ENCODE data around the gene SUV39H1.
A peak's percentile ranks its signal among the peaks of the same experiment; 100 is the strongest.
"Not testable (repeated sequence)": the region's sequence is repeated elsewhere in the genome, so short reads cannot be mapped to it uniquely, and the experiment has no call there.

The SUV39H1 gene, protein sequence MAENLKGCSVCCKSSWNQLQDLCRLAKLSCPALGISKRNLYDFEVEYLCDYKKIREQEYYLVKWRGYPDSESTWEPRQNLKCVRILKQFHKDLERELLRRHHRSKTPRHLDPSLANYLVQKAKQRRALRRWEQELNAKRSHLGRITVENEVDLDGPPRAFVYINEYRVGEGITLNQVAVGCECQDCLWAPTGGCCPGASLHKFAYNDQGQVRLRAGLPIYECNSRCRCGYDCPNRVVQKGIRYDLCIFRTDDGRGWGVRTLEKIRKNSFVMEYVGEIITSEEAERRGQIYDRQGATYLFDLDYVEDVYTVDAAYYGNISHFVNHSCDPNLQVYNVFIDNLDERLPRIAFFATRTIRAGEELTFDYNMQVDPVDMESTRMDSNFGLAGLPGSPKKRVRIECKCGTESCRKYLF

GRCh38 chrX:48696301-48696908, at the start of gene SUV39H1:
Gene SUV39H1, plus strand, starts transcription at chrX:48696734. Its CDS starts 51 bp downstream, at chrX:48696785.
- peak; percentile 93 for FAIRE-seq

GRCh38 chrX:48648336-48648751, 48.2 kb upstream of the SUV39H1 start:
- FAIRE-seq, result peak; percentile 75
- no peak for DNase-seq (ENCODE audit: insufficient read length, low spot score)

More at GRCh38 chrX:48696301-48696908, at the start of gene SUV39H1:
- DNase-seq (ENCODE audit: insufficient read length, low spot score), result peak; percentile 93

DNA sequence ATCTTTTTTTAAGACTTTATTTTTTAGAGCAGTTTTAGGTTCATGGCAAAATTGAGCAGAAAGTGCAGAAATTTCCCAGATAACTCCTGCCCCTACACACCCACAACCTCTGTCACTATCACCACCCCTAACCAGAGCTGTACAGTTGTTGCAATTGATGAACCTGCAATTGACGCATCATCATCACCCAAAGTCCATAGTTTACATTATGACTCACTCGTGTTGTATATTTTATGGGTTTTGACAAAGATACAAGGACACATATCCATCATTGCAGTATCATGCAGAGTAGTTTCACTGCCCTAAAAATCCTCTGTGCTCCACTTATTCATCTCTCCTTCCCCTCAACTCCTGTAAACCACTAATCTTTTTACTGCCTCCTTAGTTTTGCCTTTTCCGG, 47.4 kb upstream of the SUV39H1 start:
- no peak for DNase-seq (ENCODE audit: insufficient read length, low spot score)
- no peak for FAIRE-seq

DNA sequence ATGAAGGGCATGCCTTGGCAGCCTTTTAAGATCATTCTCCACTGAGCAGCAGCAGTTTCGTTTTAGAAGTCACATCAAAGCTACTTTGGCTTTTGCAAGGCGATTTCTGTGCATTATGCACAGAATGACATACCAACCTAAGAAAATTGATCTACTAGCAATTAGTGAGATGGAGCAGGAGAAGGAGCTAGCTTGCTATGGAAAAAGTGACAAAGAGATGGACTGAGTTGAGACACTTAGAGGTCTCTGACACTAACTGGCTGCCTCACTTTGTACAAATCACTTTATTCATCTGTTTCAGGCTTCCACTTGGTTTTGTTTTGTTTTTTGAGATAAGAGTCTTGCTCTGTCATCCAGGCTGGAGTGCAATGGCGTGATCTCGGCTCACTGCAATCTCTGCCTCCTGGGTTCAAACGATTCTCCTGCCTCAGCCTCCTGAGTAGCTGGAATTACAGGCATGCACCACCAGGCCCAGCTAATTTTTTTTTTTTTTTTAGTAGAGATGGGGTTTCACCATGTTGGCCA, 44.4 kb upstream of the SUV39H1 start:
- DNase-seq (ENCODE audit: insufficient read length, low spot score); FAIRE-seq: not testable (repeated sequence)

- not testable (repeated sequence) for FAIRE-seq; DNase-seq (ENCODE audit: insufficient read length, low spot score)
Measured at GRCh38 chrX:48654746-48655145, 41.8 kb upstream of the SUV39H1 start.

- not testable (repeated sequence) for FAIRE-seq; DNase-seq (ENCODE audit: insufficient read length, low spot score)
Measured at GRCh38 chrX:48659686-48660085, 36.8 kb upstream of the SUV39H1 start.

DNA sequence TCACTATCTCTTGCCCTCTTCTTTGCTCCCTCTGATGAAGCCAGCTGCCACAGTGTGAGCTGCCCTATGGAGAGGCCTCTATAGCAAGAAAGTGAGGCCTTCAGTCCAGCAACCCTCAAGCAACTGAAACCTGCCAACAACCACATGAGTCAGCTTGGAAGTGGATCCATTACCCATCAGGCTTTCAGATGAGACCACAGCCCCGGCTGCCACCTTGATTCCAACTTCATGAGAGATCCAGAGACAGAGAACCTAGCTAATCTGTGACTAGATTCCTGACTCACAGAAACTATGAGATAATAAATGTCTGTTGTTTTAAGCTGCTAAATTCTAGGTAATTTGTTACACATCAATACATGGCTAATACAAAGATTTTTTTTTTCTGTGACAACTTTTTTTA, 33.3 kb upstream of the SUV39H1 start:
- no peak for DNase-seq (ENCODE audit: insufficient read length, low spot score)
- FAIRE-seq, result no peak

- no peak for DNase-seq (ENCODE audit: insufficient read length, low spot score)
- no peak for FAIRE-seq
Measured at GRCh38 chrX:48664156-48664555, 32.4 kb upstream of the SUV39H1 start.

GRCh38 chrX:48665991-48666390, 30.5 kb upstream of the SUV39H1 start:
- DNase-seq (ENCODE audit: insufficient read length, low spot score), result no peak
- FAIRE-seq, result no peak

DNA sequence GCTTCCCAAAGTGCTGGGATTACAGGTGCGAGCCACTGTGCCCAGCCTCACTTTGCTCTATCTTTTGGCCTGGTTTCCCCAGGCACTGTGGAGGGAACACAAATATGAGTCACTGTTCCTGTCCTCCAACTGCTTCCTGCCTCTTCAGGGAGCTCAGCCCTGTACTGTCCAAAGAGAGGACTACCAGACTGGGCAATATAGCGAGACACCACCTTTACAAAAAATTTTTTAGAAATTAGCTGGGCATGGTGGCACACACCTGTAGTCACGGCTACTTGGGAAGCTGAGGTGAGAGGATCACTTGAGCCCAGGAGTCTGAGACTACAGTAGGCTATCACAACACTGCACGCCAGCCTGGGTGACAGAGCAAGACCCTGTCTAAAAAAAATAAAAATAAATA, 29.9 kb upstream of the SUV39H1 start:
- FAIRE-seq, result no peak
- DNase-seq (ENCODE audit: insufficient read length, low spot score), result no peak

- no peak for FAIRE-seq
- no peak for DNase-seq (ENCODE audit: insufficient read length, low spot score)
Measured at GRCh38 chrX:48667509-48667908, 29.0 kb upstream of the SUV39H1 start.

GRCh38 chrX:48668187-48668586, 28.3 kb upstream of the SUV39H1 start:
- not testable (repeated sequence) for DNase-seq (ENCODE audit: insufficient read length, low spot score); FAIRE-seq

DNA sequence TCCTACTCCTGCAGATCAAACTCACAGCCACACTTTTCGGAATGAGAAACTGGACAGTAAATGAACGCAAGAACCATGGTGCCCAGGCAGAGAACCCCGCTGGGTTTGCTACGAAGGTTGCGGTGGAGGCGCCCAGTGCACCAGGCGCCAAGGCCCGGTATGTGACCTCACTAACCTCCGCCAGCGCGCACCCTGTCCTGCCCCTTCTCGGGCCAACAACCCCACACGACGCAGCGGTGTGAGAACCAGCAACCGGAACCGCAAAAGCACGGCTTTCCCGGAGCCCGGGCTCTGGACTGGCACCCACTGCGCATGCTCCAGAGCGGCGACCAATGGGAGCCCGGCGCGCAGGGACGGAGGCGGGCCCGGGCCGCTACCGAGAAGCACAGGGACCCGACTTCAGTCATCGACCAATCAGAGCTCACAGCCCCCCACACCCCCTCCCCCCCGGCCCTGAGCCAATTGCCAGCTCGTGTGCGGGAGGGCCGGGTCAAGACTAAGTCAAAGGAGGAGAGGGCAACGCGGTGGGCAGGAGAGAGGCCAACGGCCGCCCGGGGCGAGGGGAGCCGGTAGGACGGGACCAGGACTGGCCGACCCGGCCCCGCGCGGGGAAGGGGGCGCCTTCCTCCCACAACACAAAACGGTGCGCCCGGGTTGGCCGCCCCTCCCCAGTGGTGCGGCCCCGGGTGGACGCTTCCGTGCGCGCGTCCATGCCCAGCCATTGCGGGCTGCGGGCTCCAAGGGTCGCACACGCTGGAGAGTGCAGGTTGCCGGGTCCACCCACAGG, 20.2 kb upstream of the SUV39H1 start:
- FAIRE-seq (peak; percentile 97), DNase-seq (ENCODE audit: insufficient read length, low spot score) (peak; percentile 86)

GRCh38 chrX:48676893-48677270, 19.7 kb upstream of the SUV39H1 start:
- DNase-seq (ENCODE audit: insufficient read length, low spot score), result no peak
- peak; percentile 76 for FAIRE-seq

DNA sequence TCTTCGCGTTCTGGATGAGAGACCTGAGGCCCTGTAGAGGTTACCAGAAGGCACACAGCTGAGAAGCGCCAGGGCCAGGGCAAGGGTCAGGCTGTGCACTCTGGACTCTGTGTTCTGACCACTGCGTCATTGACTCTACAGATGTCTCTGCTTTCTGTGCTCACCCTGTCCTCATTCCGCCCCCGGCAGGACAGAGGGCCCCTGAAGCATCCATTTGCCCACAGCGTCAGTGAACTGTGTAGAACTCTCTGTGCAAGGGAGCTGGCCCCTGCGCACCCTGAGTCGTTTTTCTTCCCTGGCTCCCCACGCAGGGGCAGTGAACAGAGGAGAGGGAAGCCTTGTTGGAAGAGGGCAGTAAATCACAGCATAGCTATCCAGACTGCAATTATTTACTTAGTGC, 19.0 kb upstream of the SUV39H1 start:
- FAIRE-seq (no peak), DNase-seq (ENCODE audit: insufficient read length, low spot score) (no peak)

DNA sequence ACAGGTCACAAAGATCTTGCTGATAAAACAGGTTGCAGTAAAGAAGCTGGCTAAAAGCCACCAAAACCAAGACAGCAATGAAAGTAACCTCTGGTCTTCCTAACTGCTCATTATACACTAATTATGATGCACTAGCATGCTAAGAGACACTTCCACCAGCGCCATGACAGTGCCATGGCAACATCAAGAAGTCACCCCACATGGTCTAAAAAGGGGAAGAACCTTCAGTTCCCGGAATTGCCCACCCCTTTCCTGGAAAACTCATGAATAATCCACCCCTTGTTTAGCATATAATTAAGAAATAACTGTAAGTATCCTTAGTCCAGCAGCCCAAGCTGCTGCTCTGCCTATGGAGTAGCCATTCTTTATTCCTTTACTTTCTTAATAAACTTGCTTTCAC, 16.1 kb upstream of the SUV39H1 start:
- FAIRE-seq, result peak; percentile 55
- not testable (repeated sequence) for DNase-seq (ENCODE audit: insufficient read length, low spot score)

GRCh38 chrX:48680925-48681324, 15.6 kb upstream of the SUV39H1 start:
- FAIRE-seq; DNase-seq (ENCODE audit: insufficient read length, low spot score): not testable (repeated sequence)

GRCh38 chrX:48681539-48682183, 14.9 kb upstream of the SUV39H1 start:
- DNase-seq (ENCODE audit: insufficient read length, low spot score) (no peak), FAIRE-seq (no peak)

DNA sequence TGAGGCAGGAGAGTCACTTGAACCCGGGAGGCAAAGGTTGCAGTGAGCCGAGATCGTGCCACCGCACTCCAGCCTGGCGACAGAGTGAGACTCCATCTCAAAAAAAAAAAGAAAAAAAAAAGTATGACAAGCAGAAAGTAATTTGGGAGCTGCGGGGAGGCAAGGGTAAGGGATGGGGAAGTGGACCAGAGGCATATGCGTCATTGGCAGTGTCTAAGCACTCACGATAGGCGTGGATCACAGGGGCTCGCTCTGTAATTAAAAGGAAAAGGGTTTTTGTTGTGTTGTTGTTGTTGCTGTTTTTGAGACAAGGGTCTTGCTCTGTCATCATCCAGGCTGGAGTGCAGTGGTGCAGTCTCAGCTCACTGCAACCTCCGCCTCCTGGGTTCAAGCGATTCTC, 13.7 kb upstream of the SUV39H1 start:
- not testable (repeated sequence) for DNase-seq (ENCODE audit: insufficient read length, low spot score); FAIRE-seq

DNA sequence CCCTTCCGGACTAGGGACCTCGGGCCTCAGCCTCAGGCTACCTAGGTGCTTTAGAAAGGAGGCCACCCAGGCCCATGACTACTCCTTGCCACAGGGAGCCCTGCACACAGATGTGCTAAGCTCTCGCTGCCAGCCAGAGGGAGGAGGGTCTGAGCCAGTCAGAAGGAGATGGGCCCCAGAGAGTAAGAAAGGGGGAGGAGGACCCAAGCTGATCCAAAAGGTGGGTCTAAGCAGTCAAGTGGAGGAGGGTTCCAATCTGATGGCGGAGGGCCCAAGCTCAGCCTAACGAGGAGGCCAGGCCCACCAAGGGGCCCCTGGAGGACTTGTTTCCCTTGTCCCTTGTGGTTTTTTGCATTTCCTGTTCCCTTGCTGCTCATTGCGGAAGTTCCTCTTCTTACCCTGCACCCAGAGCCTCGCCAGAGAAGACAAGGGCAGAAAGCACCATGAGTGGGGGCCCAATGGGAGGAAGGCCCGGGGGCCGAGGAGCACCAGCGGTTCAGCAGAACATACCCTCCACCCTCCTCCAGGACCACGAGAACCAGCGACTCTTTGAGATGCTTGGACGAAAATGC, 13.0 kb upstream of the SUV39H1 start, which contains the start of gene WAS:
Gene WAS, plus strand, starts transcription at position 389 of the 572 bp plus-strand sequence. Its CDS starts 55 bp downstream, at position 444.
- DNase-seq (ENCODE audit: insufficient read length, low spot score) (peak; percentile 67), FAIRE-seq (peak; percentile 84)
